Suprapubic skin (tissue), 3 donors: ENCODE data around the gene PEX3.

Experiments used
- EP300 ChIP-seq: sonication (generic); formaldehyde crosslinking; IDR thresholded peaks from one replicate; pipeline ENCODE4 v1.6.1; 2017; ENCODE audit warnings: antibody characterized with exemption
- TF ChIP-seq, protein P1 (sequence below), 2 donors: fragments of 200-600 bp in 1 of 2; fragments of 450-650 bp in 1 of 2; sonication (generic) in 1 of 2; IDR thresholded peaks; one replicate each; pipeline ENCODE4 v1.5.1; 2016 to 2019; ENCODE audit warnings: antibody characterized with exemption in 2 of 2, mild to moderate bottlenecking in 1 of 2, moderate library complexity in 1 of 2

DNA sequence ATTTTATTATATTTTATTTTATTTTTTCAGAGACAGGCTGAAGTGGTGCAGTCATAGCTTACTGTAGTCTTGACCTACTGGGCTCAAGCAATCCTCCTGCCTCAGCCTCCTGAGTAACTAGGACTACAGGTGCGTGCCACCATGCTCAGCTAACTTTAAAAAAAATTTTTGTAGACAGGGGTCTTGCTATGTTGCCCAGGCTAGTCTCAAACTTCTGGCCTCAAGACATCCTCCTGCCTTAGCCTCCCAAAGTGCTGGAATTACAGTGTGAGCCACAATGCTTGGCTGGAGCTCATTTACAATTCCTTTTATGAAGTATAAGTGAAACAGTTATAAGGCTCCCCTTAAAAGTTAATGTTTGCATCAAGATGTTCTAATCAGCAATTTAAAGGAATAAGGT, 46.4 kb downstream of the PEX3 start:
- TF ChIP-seq, protein P1, sequence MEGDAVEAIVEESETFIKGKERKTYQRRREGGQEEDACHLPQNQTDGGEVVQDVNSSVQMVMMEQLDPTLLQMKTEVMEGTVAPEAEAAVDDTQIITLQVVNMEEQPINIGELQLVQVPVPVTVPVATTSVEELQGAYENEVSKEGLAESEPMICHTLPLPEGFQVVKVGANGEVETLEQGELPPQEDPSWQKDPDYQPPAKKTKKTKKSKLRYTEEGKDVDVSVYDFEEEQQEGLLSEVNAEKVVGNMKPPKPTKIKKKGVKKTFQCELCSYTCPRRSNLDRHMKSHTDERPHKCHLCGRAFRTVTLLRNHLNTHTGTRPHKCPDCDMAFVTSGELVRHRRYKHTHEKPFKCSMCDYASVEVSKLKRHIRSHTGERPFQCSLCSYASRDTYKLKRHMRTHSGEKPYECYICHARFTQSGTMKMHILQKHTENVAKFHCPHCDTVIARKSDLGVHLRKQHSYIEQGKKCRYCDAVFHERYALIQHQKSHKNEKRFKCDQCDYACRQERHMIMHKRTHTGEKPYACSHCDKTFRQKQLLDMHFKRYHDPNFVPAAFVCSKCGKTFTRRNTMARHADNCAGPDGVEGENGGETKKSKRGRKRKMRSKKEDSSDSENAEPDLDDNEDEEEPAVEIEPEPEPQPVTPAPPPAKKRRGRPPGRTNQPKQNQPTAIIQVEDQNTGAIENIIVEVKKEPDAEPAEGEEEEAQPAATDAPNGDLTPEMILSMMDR (IDR thresholded peaks at IDR 0.05): no peak
- no peak for TF ChIP-seq EP300
